Measurements from ENCODE around the gene NET1.

Gene NET1

DNA sequence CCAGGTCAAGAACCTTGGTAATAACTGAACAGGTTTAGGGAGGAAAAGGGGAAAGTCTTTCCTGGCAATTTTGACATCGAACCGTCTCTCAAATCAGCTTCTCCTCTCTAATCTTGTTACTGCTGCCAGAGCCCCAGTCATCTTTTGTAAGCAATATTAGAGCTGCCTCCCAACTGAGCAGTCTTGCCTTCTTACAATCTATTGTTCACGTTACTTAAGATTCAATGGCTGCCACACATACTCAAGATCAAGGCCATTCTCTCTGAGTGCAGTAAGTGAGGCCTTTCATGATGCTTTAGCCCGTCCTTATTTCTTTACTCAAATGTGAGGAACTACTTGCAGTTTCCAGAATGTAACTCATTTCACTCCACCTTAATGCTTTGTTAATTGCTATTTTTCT lies 12.4 kb downstream of the NET1 start:
- in situ Hi-C loops (cut with HindIII; ENCODE audit: low sequenced_read_pairs), result no loop called here
- H3K4me3 ChIP-seq (ENCODE audit: low read depth, low read length), result no peak overlapping the region

DNA sequence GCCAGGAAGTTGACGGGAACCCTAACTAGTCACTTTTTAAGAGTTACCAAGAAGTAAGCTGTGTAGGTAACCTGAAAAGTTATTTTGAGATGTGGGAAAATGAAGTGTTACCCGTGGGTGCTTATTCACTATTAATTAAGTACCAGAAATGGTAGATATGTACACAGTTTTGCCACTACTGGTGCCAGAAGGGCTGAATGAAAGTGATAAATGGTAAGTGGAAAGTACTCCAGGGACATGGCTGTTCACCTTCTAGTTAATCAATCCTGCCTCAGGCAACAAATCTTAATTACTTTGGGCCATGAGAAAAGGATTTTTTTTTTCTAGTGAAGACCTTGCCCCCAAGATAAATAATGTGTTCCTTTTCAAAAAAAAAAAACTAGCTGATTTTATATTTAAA lies 15.8 kb downstream of the NET1 start:
- in situ Hi-C loops (cut with HindIII; ENCODE audit: low sequenced_read_pairs), result no loop called here
- DNase-seq (ENCODE audit: low read depth, low spot score), result no peak

More for the DNA sequence above, 12.4 kb downstream of the NET1 start:
- no peak for DNase-seq (ENCODE audit: low read depth, low spot score)
- TF ChIP-seq CTCF (IDR thresholded peaks at IDR 0.05; ENCODE audit: low read depth, low read length), result no peak

DNA sequence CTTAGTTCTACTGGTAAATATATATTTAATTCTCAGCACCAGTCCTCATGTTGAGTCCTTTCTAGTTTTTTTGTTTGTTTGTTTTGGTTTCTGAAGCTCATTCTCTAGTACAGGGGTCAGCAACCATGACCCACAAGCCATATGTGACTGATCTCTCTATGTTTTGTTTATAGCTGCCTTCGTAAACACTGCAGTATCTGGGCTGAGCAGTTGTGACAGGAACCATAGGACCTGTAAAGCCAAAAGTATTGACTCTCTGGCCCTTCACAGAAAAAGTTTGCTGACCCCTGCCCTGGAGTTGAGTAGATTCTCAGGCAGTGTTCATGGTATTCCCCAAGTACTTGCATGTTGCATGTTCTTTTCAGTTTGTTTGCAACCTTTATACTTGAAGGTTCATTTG lies 20.8 kb downstream of the NET1 start:
- no peak for TF ChIP-seq CTCF (IDR thresholded peaks at IDR 0.05; ENCODE audit: low read depth, low read length)
- in situ Hi-C loops (cut with HindIII; ENCODE audit: low sequenced_read_pairs), result no loop called here
- no peak for DNase-seq (ENCODE audit: low read depth, low spot score)

More for the DNA sequence above, 15.8 kb downstream of the NET1 start:
- H3K4me3 ChIP-seq (ENCODE audit: low read depth, low read length), result no peak overlapping the region
- no peak for TF ChIP-seq CTCF (IDR thresholded peaks at IDR 0.05; ENCODE audit: low read depth, low read length)

GRCh38 chr10:5434017-5434753 lies 21.8 kb downstream of the NET1 start:
- TF ChIP-seq CTCF (IDR thresholded peaks at IDR 0.05; ENCODE audit: low read depth, low read length), result peak; percentile 69

More for the DNA sequence above, 20.8 kb downstream of the NET1 start:
- no peak overlapping the region for H3K4me3 ChIP-seq (ENCODE audit: low read depth, low read length)

DNA sequence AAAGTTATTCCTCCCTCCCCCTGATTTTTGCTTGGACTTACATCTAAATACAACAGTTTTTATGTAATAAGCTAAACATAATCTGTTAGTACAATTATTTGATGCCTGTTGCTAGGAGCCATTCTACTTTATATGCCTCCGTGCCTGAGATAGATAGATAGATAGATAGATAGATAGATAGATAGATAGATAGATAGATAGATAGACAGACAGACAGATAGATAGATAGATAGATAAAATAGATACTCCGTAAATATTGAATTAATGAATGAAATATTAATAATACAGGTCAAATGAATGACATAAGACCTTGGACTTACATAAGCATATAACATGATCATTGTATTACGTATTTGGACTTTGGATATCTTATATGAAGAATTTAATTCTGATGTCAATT lies 23.0 kb downstream of the NET1 start:
- TF ChIP-seq CTCF (IDR thresholded peaks at IDR 0.05; ENCODE audit: low read depth, low read length), result no peak
- H3K4me3 ChIP-seq (ENCODE audit: low read depth, low read length), result no peak overlapping the region
- no peak for DNase-seq (ENCODE audit: low read depth, low spot score)
- in situ Hi-C loops (cut with HindIII; ENCODE audit: low sequenced_read_pairs), result no loop called here

More at GRCh38 chr10:5434017-5434753, 21.8 kb downstream of the NET1 start:
- H3K4me3 ChIP-seq (ENCODE audit: low read depth, low read length), result no peak overlapping the region
- in situ Hi-C loops (cut with HindIII; ENCODE audit: low sequenced_read_pairs), result no loop called here
- DNase-seq (ENCODE audit: low read depth, low spot score), result peak; percentile 73

- no peak overlapping the region for H3K4me3 ChIP-seq (ENCODE audit: low read depth, low read length)
- TF ChIP-seq CTCF (IDR thresholded peaks at IDR 0.05; ENCODE audit: low read depth, low read length), result no peak
- DNase-seq (ENCODE audit: low read depth, low spot score), result no peak
- in situ Hi-C loops (cut with HindIII; ENCODE audit: low sequenced_read_pairs), result no loop called here
Measured at GRCh38 chr10:5440206-5440605, 27.8 kb downstream of the NET1 start.
